Stimulated activated effector memory CD8-positive, alpha-beta T cell treated with anti-CD3 and anti-CD28 coated beads, Interleukin-12 subunit alpha, Interleukin-12 subunit beta, amount 100 ng/mL, for 72 hours (primary cell): ENCODE measurements around the gene SCGB1A1.
"Not testable (repeated sequence)": the region's sequence is repeated elsewhere in the genome, so short reads cannot be mapped to it uniquely, and the experiment has no call there.

Source experiments
- ATAC-seq: fragments of 150-1000 bp; cut with Tn5 transposase; 2 replicates; pipeline ENCODE4 v1.10.0; 2021
- DNase-seq, 2 donors: peaks; one replicate each; pipeline ENCODE4 v3.0.0; 2021 to 2022; ENCODE audit warnings: low spot score in 2 of 2
- H3K27ac Mint-ChIP-seq: one replicate; pipeline ENCODE4 v1.8.0; 2022; ENCODE audit warnings: mild to moderate bottlenecking, mixed read lengths
- H3K36me3 Mint-ChIP-seq: one replicate; pipeline ENCODE4 v1.8.0; 2022; ENCODE audit warnings: mild to moderate bottlenecking, mixed read lengths
- H3K4me1 Mint-ChIP-seq: one replicate; pipeline ENCODE4 v1.8.0; 2022; ENCODE audit warnings: mixed read lengths
- H3K4me3 Mint-ChIP-seq: one replicate; pipeline ENCODE4 v1.8.0; 2022; ENCODE audit warnings: mild to moderate bottlenecking, mixed read lengths
- H3K9me3 Mint-ChIP-seq: one replicate; pipeline ENCODE4 v1.8.0; 2022; ENCODE audit warnings: mixed read lengths

Gene SCGB1A1

GRCh38 chr11:62418733-62419132 lies at the start of gene SCGB1A1:
Gene SCGB1A1, plus strand, starts transcription at chr11:62419033. Its CDS starts 63 bp downstream, at chr11:62419096.
- H3K27ac Mint-ChIP-seq: no peak within 1 kb of the TSS
- no peak within 1 kb of the TSS for H3K4me3 Mint-ChIP-seq
- ATAC-seq (no peak), DNase-seq (no peak)
- H3K4me1 Mint-ChIP-seq: no peaks in the 10 kb centered on the region
- no peaks in the 10 kb centered on the region for H3K36me3 Mint-ChIP-seq
- no peaks in the 10 kb centered on the region for H3K9me3 Mint-ChIP-seq

- no peak overlapping the region for H3K27ac Mint-ChIP-seq
- H3K9me3 Mint-ChIP-seq: no peaks in the 10 kb centered on the region
Observed at GRCh38 chr11:62370743-62371440, 47.9 kb upstream of the SCGB1A1 start.

GRCh38 chr11:62372871-62373270 lies 46.0 kb upstream of the SCGB1A1 start:
- peaks cover 8% of the 10 kb centered on the region for H3K4me1 Mint-ChIP-seq
- ATAC-seq (peak; percentile 37), DNase-seq (no peak)
- H3K9me3 Mint-ChIP-seq: no peaks in the 10 kb centered on the region
- H3K36me3 Mint-ChIP-seq: no peaks in the 10 kb centered on the region
- no peak overlapping the region for H3K4me3 Mint-ChIP-seq
- H3K27ac Mint-ChIP-seq: peak overlapping the region; percentile 55

More at GRCh38 chr11:62370743-62371440, 47.9 kb upstream of the SCGB1A1 start:
- ATAC-seq: peak; percentile 86
- peak overlapping the region; percentile 60 for H3K4me3 Mint-ChIP-seq
- H3K4me1 Mint-ChIP-seq: peaks cover 8% of the 10 kb centered on the region
- peak; percentile 22 to 68 for DNase-seq
- H3K36me3 Mint-ChIP-seq: no peaks in the 10 kb centered on the region

- Mint-ChIP-seq H3K4me3 (no peak overlapping the region), H3K9me3 (no peaks in the 10 kb centered on the region), H3K27ac (peak overlapping the region; percentile 55), H3K4me1 (peaks cover 8% of the 10 kb centered on the region), H3K36me3 (no peaks in the 10 kb centered on the region)
- DNase-seq (no peak), ATAC-seq (no peak)
Observed at GRCh38 chr11:62373464-62374119, 45.2 kb upstream of the SCGB1A1 start.

GRCh38 chr11:62374801-62375200 lies 44.0 kb upstream of the SCGB1A1 start:
- Mint-ChIP-seq H3K27ac (no peak overlapping the region), H3K4me1 (peaks cover 8% of the 10 kb centered on the region), H3K9me3 (no peaks in the 10 kb centered on the region), H3K36me3 (no peaks in the 10 kb centered on the region), H3K4me3 (no peak overlapping the region)
- DNase-seq (no peak), ATAC-seq (no peak)

GRCh38 chr11:62378459-62379063 lies 40.3 kb upstream of the SCGB1A1 start:
- not testable (repeated sequence) for H3K27ac Mint-ChIP-seq, H3K9me3 Mint-ChIP-seq, ATAC-seq, DNase-seq, H3K36me3 Mint-ChIP-seq, H3K4me3 Mint-ChIP-seq
- H3K4me1 Mint-ChIP-seq: peaks cover 12% of the 10 kb centered on the region

- ATAC-seq, H3K27ac Mint-ChIP-seq, DNase-seq, H3K36me3 Mint-ChIP-seq, H3K9me3 Mint-ChIP-seq, H3K4me3 Mint-ChIP-seq: not testable (repeated sequence)
- peaks cover 12% of the 10 kb centered on the region for H3K4me1 Mint-ChIP-seq
Observed at GRCh38 chr11:62379586-62379985, 39.2 kb upstream of the SCGB1A1 start.

- H3K9me3 Mint-ChIP-seq, H3K27ac Mint-ChIP-seq, H3K4me3 Mint-ChIP-seq, H3K36me3 Mint-ChIP-seq: not testable (repeated sequence)
- DNase-seq: peak; percentile 27 to 73
- peaks cover 12% of the 10 kb centered on the region for H3K4me1 Mint-ChIP-seq
- ATAC-seq: peak; percentile 82
Observed at GRCh38 chr11:62380821-62381245, 38.0 kb upstream of the SCGB1A1 start.

GRCh38 chr11:62383822-62384221 lies 35.0 kb upstream of the SCGB1A1 start:
- Mint-ChIP-seq H3K4me3 (no peak overlapping the region), H3K27ac (no peak overlapping the region)
- no peak for DNase-seq

GRCh38 chr11:62386083-62386482 lies 32.8 kb upstream of the SCGB1A1 start:
- peak; percentile 71 for ATAC-seq
- DNase-seq, H3K27ac Mint-ChIP-seq, H3K4me3 Mint-ChIP-seq, H3K9me3 Mint-ChIP-seq, H3K36me3 Mint-ChIP-seq: not testable (repeated sequence)
- H3K4me1 Mint-ChIP-seq: peaks cover 12% of the 10 kb centered on the region

More at GRCh38 chr11:62383822-62384221, 35.0 kb upstream of the SCGB1A1 start:
- Mint-ChIP-seq H3K9me3 (no peaks in the 10 kb centered on the region), H3K36me3 (no peaks in the 10 kb centered on the region), H3K4me1 (peaks cover 19% of the 10 kb centered on the region)
- ATAC-seq: no peak

GRCh38 chr11:62387381-62387780 lies 31.5 kb upstream of the SCGB1A1 start:
- Mint-ChIP-seq H3K9me3 (no peaks in the 10 kb centered on the region), H3K4me1 (peaks cover 6% of the 10 kb centered on the region), H3K27ac (no peak overlapping the region), H3K36me3 (no peaks in the 10 kb centered on the region), H3K4me3 (no peak overlapping the region)
- ATAC-seq: no peak
- DNase-seq: no peak

- DNase-seq: no peak
- Mint-ChIP-seq H3K27ac (no peak overlapping the region), H3K4me1 (peaks cover 6% of the 10 kb centered on the region)
Observed at GRCh38 chr11:62388999-62389398, 29.8 kb upstream of the SCGB1A1 start.

GRCh38 chr11:62390237-62390636 lies 28.6 kb upstream of the SCGB1A1 start:
- Mint-ChIP-seq H3K36me3 (no peaks in the 10 kb centered on the region), H3K27ac (no peak overlapping the region), H3K4me3 (no peak overlapping the region)

More at GRCh38 chr11:62388999-62389398, 29.8 kb upstream of the SCGB1A1 start:
- H3K4me3 Mint-ChIP-seq: no peak overlapping the region
- no peak for ATAC-seq
- no peaks in the 10 kb centered on the region for H3K9me3 Mint-ChIP-seq
- no peaks in the 10 kb centered on the region for H3K36me3 Mint-ChIP-seq

GRCh38 chr11:62390722-62391121 lies 28.1 kb upstream of the SCGB1A1 start:
- no peaks in the 10 kb centered on the region for H3K36me3 Mint-ChIP-seq
- ATAC-seq (no peak), DNase-seq (no peak)
- H3K9me3 Mint-ChIP-seq: no peaks in the 10 kb centered on the region
- H3K4me3 Mint-ChIP-seq: no peak overlapping the region
- peaks cover 6% of the 10 kb centered on the region for H3K4me1 Mint-ChIP-seq
- H3K27ac Mint-ChIP-seq: no peak overlapping the region

More at GRCh38 chr11:62390237-62390636, 28.6 kb upstream of the SCGB1A1 start:
- Mint-ChIP-seq H3K4me1 (peaks cover 6% of the 10 kb centered on the region), H3K9me3 (no peaks in the 10 kb centered on the region)
- DNase-seq (no peak), ATAC-seq (no peak)

- ATAC-seq (no peak), DNase-seq (no peak)
- H3K36me3 Mint-ChIP-seq: no peaks in the 10 kb centered on the region
- peak overlapping the region; percentile 18 for H3K27ac Mint-ChIP-seq
- H3K4me3 Mint-ChIP-seq: no peak overlapping the region
- no peaks in the 10 kb centered on the region for H3K9me3 Mint-ChIP-seq
- H3K4me1 Mint-ChIP-seq: peaks cover 6% of the 10 kb centered on the region
Observed at GRCh38 chr11:62391642-62392425, 27.0 kb upstream of the SCGB1A1 start.
